Superior temporal gyrus (tissue), 1 donor: ENCODE results near the gene RARS1.

ENCODE experiments used
- DNase-seq: peaks from one replicate; pipeline ENCODE4 v3.0.0-alpha.2; 2016; ENCODE audit errors: extremely low spot score

The RARS1 gene

GRCh38 chr5:168486136-168486879, at the start of gene RARS1:
Gene RARS1, plus strand, starts transcription at chr5:168486471. Its CDS starts 28 bp downstream, at chr5:168486499.
- peak; percentile 97 for DNase-seq

- DNase-seq = no peak
These were observed 47.9 kb upstream of the RARS1 start for GRCh38 chr5:168438349-168438748.

DNA sequence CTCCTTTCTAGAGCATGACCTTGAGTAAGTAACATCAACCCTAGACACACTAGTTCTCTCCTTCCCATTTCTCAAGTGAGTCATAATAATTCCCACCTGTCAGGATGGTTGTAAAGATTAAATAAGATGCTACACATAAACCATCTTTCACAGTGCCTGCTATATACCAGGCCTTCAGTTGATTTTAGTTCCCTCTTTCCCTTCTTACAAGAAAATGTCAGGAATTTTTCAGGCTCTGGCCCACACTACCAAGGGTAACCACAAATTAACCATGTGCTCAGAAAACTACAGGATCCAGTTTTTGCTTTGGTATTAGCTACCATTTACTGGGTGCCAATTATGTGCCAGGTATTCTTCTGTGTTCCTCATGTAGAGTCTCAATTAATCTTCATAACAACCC, 42.7 kb upstream of the RARS1 start:
- no peak for DNase-seq

GRCh38 chr5:168443950-168444700, 42.1 kb upstream of the RARS1 start:
- DNase-seq = no peak

GRCh38 chr5:168446983-168447619, 39.2 kb upstream of the RARS1 start:
- no peak for DNase-seq

DNA sequence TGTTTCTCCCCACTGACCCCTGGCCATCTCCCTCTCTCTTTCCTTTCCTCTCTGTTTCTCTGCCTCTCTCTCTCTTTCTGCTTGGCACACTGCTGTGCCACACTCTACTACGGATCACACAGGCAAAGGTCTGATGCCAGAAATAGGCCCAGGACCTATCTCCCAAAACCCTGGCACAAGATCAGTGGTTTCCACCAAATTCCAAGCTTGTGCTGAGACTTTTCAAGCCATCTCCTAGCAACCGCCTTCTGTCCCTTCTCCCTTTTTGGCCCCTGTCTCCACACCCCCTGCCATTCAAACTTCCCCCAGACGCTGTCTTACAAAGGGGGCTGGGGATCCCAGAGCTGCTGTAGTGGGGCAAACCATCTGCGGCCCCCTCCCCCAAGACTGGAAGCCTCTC, 38.5 kb upstream of the RARS1 start:
- no peak for DNase-seq

DNA sequence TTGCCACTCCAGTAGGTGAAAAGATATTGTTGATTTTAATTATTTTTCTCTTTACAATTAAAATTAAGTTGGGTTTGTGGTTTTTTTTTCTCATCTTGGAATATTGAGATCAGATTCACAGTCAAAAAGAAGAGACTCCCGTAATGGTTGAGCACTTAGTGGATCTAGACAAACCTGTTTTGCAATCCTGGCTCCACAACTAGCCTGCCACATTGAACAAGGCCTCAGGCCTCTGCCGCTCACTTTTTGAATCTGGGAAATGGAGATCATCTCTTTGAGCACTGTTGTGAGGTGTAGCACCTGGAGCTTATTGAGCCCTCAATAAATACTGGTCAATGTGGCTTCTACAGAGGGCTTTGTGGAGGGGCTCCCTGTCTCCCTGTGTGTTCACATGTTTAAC, 37.1 kb upstream of the RARS1 start:
- no peak for DNase-seq

DNA sequence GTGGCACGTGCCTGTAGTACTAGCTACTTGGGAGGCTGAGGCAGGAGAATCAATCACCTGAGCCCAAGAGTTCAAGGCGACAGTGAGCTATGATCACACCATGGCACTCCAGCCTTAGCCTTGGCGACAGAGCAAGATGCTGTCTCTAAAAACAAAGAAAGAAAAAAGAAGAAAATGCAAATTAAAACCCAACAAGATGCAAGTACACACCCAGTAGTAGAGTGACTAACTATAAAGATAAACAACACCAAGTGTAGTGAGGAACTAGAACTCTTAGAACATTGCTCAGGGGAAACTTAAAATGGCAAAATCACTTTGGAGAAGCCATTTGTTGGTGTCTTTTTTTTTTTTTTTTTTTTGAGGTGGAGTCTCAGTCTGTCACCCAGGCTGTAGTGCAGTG, 34.7 kb upstream of the RARS1 start:
- DNase-seq = no peak

DNA sequence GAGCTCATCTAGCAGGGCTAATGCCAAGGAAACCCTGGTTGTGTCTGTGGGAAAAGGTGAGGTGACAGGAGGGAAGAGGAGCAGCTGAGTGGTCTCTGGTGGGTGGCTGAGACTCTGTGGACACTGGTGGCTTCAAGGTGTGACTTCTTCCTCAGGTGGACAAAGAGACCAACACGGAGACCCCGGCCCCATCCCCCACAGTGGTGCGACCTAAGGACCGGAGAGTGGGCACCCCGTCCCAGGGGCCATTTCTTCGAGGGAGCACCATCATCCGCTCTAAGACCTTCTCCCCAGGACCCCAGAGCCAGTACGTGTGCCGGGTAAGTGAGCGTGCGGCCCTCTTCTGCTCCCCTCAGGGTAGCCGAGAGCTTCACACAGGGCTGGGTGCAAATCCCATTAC, 31.1 kb upstream of the RARS1 start:
- DNase-seq = no peak

- no peak for DNase-seq
These were observed 28.7 kb upstream of the RARS1 start for GRCh38 chr5:168457542-168457941.

- no peak for DNase-seq
These were observed 25.7 kb upstream of the RARS1 start for GRCh38 chr5:168460606-168461005.

DNA sequence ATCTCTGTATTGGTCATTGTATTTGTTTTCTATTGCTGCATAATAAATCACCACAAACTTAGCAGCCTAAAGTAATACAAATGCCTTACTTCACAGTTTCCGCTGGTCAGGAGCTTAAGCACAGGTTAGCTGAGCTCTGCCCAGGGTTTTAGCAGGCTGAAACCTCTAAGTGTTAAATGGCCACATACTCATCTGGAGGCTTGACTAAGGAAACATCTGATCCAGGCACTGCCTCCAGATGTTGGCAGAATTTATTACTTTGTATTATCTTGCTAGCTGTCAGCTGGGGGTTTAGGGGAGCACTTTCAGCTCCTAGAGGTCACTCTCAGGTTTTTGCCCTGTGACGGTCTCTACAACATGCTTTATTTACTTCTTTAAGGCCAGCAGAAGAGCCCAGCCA, 23.2 kb upstream of the RARS1 start:
- DNase-seq = no peak

DNA sequence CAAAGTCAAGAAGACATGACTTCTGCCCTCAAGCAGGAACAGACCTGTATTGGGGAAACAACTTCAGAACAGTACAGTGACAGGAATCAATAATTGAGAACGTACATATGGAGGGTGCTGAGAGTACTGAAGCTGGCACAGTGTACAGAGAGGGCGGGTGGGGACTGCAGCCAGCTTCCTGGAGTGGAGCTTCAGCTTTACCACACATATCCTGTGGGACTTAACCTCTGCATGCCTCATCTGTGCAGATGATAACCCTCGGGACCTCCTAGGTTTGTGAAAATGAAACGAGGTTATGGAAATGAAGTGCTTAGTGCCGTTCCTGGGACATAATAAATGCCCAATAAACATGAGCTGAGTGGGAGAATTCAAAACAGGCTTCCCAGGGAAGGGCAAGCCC, 22.1 kb upstream of the RARS1 start:
- DNase-seq = no peak

- no peak for DNase-seq
These were observed 21.6 kb upstream of the RARS1 start for GRCh38 chr5:168464641-168465040.

- DNase-seq = no peak
These were observed 18.4 kb upstream of the RARS1 start for GRCh38 chr5:168467755-168468330.

GRCh38 chr5:168468836-168469235, 17.4 kb upstream of the RARS1 start:
- DNase-seq = no peak

GRCh38 chr5:168469816-168470215, 16.5 kb upstream of the RARS1 start:
- DNase-seq = no peak

DNA sequence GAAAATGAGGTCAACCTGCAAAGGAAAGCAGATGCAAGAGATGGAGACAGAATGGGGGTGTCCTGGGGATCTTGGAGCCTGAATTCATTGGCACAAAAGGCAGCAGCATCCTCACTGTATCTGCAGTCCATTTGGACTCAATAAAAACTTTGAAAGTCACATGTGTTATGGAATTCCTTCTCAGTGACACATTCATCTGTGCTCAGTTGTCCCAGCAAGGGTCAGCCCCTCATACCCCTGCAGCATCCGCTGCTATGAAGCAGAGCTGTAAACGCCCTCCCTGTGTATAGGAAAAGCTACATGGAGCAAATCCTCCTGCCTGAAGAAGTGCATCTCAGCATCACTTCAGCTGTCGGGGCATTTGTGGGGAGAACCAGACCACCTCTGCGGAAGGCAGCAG, 14.5 kb upstream of the RARS1 start:
- no peak for DNase-seq

DNA sequence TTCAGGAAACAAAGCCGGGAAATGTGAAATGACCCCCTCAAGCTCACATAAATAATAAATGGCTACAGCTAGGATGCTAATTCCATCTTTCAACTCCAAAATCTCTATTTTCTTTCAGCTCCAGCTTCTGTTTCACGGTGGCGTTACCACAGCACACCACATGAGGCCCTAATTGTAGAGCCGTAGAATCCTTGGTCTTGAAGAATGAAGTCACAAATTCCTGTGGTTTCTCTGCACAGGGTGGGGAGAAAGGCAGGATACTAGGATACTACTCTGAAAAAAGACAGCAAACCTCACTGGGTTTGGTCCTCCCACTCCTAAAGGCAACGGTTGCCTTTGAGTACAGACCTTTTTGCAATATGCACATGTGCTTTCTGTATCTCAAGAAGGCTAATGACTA, 13.9 kb upstream of the RARS1 start:
- no peak for DNase-seq

DNA sequence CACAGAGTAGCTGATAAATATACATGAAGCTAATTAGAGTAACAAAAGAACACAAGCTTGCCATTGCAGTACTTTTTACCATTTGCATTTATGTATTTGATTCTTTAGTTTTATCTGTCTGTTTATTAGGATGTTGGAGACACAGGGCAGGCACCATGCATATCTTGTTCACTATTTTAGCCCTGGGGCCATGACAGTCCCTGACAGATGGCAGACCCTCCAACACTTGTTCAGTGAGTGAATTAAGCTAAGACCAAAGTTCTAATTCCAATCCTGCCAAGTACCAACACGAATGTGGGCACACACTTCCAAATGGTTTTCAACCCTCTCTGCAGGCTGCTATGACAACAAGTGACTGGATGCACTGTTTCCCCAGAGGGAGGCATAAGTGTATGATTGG, 12.0 kb upstream of the RARS1 start:
- no peak for DNase-seq

GRCh38 chr5:168477060-168477459, 9.2 kb upstream of the RARS1 start:
- no peak for DNase-seq

DNA sequence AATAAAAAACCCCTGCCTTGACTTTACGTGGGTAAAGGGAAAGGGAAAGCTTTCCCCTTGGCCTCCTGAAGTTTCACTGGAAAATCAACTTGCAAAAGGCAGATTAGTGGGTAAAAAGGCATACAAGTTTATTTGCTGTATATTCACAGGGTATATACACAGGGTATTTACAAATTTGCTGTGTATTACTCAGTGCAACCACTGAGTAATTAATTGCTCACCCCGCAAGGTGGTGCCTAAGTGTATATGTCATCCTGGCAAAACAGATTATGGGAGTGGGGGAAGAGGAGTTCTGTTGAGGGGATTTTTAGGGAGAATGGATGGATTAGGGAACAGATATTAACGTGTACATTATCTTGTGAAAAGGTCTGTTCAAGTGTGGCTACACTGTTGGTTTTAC, 7.1 kb upstream of the RARS1 start:
- DNase-seq = no peak

DNA sequence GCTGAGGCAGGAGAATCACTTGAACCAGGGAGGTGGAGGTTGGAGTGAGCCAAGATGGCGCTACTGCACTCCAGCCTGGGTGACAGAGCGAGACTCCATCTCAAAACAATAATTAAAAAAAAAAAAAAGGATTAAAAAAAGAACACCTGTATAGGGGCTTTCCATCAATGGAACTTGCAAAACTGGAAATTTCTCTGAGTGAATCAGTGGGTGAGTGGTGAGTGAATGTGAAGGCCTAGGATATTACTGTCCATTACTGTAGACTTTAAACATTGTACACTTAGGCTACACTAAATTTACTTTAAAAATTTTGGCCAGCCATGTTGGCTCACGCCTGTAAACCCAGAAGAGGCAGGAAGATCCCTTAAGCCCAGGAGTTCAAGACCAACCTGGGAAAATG, 5.7 kb upstream of the RARS1 start:
- no peak for DNase-seq
